ENCODE data around the gene BARX2. TPM values are rescaled to one million over a fixed set of nuclear protein-coding genes. Genes with fewer than 3 reads are reported as not detected.
"Not testable (repeated sequence)": the region's sequence is repeated elsewhere in the genome, so short reads cannot be mapped to it uniquely, and the experiment has no call there.

BARX2 gene, protein sequence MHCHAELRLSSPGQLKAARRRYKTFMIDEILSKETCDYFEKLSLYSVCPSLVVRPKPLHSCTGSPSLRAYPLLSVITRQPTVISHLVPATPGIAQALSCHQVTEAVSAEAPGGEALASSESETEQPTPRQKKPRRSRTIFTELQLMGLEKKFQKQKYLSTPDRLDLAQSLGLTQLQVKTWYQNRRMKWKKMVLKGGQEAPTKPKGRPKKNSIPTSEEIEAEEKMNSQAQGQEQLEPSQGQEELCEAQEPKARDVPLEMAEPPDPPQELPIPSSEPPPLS
- total RNA-seq (0.14 TPM), polyA plus RNA-seq (2.9 TPM)
- long read RNA-seq, donor 1 = 0 reads
- long read RNA-seq, donor 2 = 0 reads
- long read RNA-seq, donor 3 = 0 reads
- long read RNA-seq, donor 4 = 0 reads
- long read RNA-seq, donor 5 = 0 reads
- long read RNA-seq, donor 6 = 0 reads
- long read RNA-seq, donor 7, partial matches to known transcripts = 0 of 2 reads
- long read RNA-seq, donor 7, other reads (novel, unspliced or antisense) = 0 of 2 reads
- long read RNA-seq, donor 8 = 0 reads
- long read RNA-seq, donor 9 = 0 reads
- long read RNA-seq, donor 10, partial matches to known transcripts = 0 of 2 reads
- long read RNA-seq, donor 10, other reads (novel, unspliced or antisense) = 0 of 2 reads

DNA sequence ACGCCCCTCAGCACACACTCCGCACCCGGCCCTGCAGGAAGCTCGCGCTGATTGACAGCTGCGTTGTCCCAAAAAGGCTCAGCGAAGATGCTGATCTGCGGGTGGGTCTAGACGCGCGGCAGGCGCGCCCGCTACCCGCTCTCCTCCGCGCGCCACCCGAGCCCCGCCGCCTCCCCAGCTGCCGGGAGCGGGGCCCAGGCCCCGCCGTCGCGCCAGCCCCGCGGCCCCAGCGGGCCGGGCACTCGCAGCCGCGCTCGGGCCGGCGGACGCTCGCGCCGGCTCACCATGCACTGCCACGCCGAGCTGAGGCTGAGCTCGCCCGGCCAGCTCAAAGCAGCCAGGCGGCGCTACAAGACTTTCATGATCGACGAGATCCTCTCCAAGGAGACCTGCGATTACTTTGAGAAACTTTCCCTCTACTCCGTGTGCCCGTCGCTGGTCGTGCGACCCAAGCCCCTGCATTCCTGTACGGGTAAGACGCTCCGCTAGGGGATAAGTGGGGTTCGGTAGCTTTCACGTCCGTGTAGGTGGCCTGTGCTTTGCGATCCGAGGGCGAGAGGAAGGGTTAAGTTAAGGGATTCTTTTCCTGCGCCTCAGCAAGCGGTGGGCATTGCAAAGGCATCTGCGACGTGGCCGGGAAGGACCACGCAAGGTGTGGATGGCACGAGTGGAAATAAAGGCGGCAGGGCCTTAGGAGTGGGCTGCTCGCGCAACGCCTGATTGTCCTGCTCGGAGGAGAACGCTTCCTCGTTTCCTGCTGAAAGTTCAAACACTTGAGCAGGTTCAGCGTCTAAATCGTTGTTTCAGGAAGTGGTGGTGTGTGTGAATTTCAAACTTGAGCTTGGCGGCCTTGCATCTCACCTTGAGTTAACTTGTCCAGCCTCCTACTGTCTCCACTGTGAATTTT, at the start of gene BARX2:
BARX2 (plus strand) TSS at position 98 of the 907 bp plus-strand sequence; CDS start at position 286, 188 bp downstream.
- H3K9me3 ChIP-seq (ENCODE audit: control insufficient read depth in 2 of 2, insufficient read depth in 1 of 2, low read length in 1 of 2) = peaks cover 0 to 5% of the 10 kb centered on the region in 2 donors
- H3K27me3 ChIP-seq (ENCODE audit: control insufficient read depth in 2 of 2, insufficient read depth in 1 of 2, low read length in 1 of 2) = peaks cover 60 to 86% of the 10 kb centered on the region in 2 donors
- H3K36me3 ChIP-seq (ENCODE audit: control insufficient read depth in 2 of 2, insufficient read depth in 2 of 2, low read length in 1 of 2) = no peaks in the 10 kb centered on the region
- no peak within 1 kb of the TSS for H3K27ac ChIP-seq (ENCODE audit: low read depth in 1 of 2, low read length in 1 of 2)
- peak in 1 of 9 donors; percentile 35 for DNase-seq (ENCODE audit: low read depth in 6 of 9, low spot score in 9 of 9)
- WGBS = 2% methylated on average over 81 of the region's 81 CpGs
- H3K4me3 ChIP-seq (ENCODE audit: low read length in 2 of 2) = peak within 1 kb of the TSS in 1 of 2 donors; percentile 38
- H3K4me1 ChIP-seq (ENCODE audit: control insufficient read depth in 2 of 2, insufficient read depth in 2 of 2, low read length in 2 of 2) = peaks cover 3 to 20% of the 10 kb centered on the region in 2 donors

DNA sequence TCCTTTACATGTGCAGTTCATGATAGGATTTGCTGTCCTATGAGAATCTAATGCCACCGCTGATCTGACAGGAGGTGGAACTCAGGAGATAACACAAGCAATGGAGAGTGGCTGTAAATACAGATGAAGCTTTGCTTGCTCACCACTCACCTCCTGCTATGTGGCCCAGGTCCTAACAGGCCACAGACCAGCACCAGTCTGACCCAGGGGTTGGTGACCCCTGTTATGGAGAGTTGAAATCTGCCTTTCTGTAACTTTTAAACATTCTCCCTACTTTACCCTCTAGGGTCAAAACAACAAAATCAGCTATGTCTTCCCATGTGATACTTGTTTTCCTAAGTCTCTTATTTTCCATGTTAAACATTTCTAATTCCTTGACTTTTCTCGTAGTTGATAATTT, 48.7 kb upstream of the BARX2 start:
- Histone ChIP-seq H3K36me3 (ENCODE audit: control insufficient read depth in 2 of 2, insufficient read depth in 2 of 2, low read length in 1 of 2) (no peaks in the 10 kb centered on the region), H3K4me1 (ENCODE audit: control insufficient read depth in 2 of 2, insufficient read depth in 2 of 2, low read length in 2 of 2) (no peaks in the 10 kb centered on the region), H3K9me3 (ENCODE audit: control insufficient read depth in 2 of 2, insufficient read depth in 1 of 2, low read length in 1 of 2) (no peaks in the 10 kb centered on the region), H3K27ac (ENCODE audit: low read depth in 1 of 2, low read length in 1 of 2) (no peak overlapping the region), H3K4me3 (ENCODE audit: low read length in 2 of 2) (no peak overlapping the region), H3K27me3 (ENCODE audit: control insufficient read depth in 2 of 2, insufficient read depth in 1 of 2, low read length in 1 of 2) (no peaks in the 10 kb centered on the region)
- DNase-seq (ENCODE audit: low read depth in 6 of 9, low spot score in 9 of 9) = no peak
- 99% methylated on average over 2 of the region's 2 CpGs for WGBS

DNA sequence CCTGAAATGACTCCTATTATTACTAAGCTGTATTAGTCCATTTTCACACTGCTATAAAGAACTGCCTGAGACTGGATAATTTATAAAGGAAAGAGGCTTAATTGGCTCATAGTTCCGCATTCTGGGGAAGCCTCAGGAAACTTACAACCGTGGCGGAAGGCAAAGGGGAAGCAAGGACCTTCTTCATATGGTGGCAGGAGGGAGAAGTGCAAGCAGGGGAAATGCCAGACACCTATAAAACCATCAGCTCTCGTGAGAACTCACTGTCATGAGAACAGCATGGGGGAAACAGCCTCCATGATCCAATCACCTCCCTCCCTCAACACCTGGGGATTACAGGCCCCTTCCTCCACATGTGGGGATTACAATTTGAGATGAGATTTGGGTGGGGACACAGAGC, 47.9 kb upstream of the BARX2 start:
- not testable (repeated sequence) for H3K36me3 ChIP-seq (ENCODE audit: control insufficient read depth in 2 of 2, insufficient read depth in 2 of 2, low read length in 1 of 2); H3K9me3 ChIP-seq (ENCODE audit: control insufficient read depth in 2 of 2, insufficient read depth in 1 of 2, low read length in 1 of 2)
- 82% methylated on average over 4 of the region's 4 CpGs for WGBS

DNA sequence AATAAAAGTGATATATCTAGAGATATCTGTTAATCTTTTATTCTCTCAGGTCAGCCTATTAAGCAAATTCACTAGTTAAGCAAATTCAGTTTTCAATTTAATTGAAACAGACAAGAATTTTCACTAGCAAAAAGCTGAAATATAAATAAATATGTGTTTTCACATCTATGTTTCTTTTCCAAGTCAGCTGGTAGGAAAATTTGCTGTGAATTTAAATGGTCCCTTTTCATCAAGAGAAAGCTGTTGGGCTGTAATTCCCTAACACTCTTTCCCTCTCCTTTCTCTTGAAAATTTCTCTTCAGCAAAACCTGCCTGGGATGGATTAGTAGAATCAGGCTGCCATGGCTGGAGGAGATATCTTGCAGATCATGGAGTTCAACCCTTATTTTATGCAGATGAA, 46.9 kb upstream of the BARX2 start:
- Histone ChIP-seq H3K4me1 (ENCODE audit: control insufficient read depth in 2 of 2, insufficient read depth in 2 of 2, low read length in 2 of 2) (no peaks in the 10 kb centered on the region), H3K4me3 (ENCODE audit: low read length in 2 of 2) (no peak overlapping the region), H3K36me3 (ENCODE audit: control insufficient read depth in 2 of 2, insufficient read depth in 2 of 2, low read length in 1 of 2) (no peaks in the 10 kb centered on the region), H3K27ac (ENCODE audit: low read depth in 1 of 2, low read length in 1 of 2) (no peak overlapping the region), H3K27me3 (ENCODE audit: control insufficient read depth in 2 of 2, insufficient read depth in 1 of 2, low read length in 1 of 2) (no peaks in the 10 kb centered on the region), H3K9me3 (ENCODE audit: control insufficient read depth in 2 of 2, insufficient read depth in 1 of 2, low read length in 1 of 2) (no peaks in the 10 kb centered on the region)
- no peak for DNase-seq (ENCODE audit: low read depth in 6 of 9, low spot score in 9 of 9)

More for the DNA sequence above, 47.9 kb upstream of the BARX2 start:
- H3K4me3 ChIP-seq (ENCODE audit: low read length in 2 of 2); H3K27me3 ChIP-seq (ENCODE audit: control insufficient read depth in 2 of 2, insufficient read depth in 1 of 2, low read length in 1 of 2); H3K27ac ChIP-seq (ENCODE audit: low read depth in 1 of 2, low read length in 1 of 2); DNase-seq (ENCODE audit: low read depth in 6 of 9, low spot score in 9 of 9); H3K4me1 ChIP-seq (ENCODE audit: control insufficient read depth in 2 of 2, insufficient read depth in 2 of 2, low read length in 2 of 2): not testable (repeated sequence)

DNA sequence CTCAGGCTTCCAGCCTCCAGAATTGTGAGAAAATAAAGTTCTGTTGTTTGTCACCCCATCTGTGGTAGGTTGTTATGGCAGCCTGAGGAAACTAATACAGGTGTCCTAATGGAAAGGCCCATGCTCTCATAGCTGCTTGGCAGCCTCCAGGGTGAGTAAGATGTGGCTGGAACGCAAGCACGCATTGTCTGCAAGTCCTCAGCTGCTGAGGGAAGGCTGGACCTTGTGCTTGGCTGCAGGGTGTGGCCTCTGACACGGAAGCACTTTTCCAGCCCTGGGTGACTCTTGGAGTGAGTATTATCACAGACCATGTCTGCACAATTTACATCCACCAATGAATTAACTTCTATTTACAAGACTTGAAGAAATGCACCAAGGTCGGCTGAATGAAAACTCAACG, 44.4 kb upstream of the BARX2 start:
- Histone ChIP-seq H3K4me3 (ENCODE audit: low read length in 2 of 2) (no peak overlapping the region), H3K4me1 (ENCODE audit: control insufficient read depth in 2 of 2, insufficient read depth in 2 of 2, low read length in 2 of 2) (no peaks in the 10 kb centered on the region), H3K27ac (ENCODE audit: low read depth in 1 of 2, low read length in 1 of 2) (no peak overlapping the region), H3K36me3 (ENCODE audit: control insufficient read depth in 2 of 2, insufficient read depth in 2 of 2, low read length in 1 of 2) (no peaks in the 10 kb centered on the region), H3K27me3 (ENCODE audit: control insufficient read depth in 2 of 2, insufficient read depth in 1 of 2, low read length in 1 of 2) (no peaks in the 10 kb centered on the region), H3K9me3 (ENCODE audit: control insufficient read depth in 2 of 2, insufficient read depth in 1 of 2, low read length in 1 of 2) (no peaks in the 10 kb centered on the region)
- 98% methylated on average over 5 of the region's 5 CpGs for WGBS
- no peak for DNase-seq (ENCODE audit: low read depth in 6 of 9, low spot score in 9 of 9)

DNA sequence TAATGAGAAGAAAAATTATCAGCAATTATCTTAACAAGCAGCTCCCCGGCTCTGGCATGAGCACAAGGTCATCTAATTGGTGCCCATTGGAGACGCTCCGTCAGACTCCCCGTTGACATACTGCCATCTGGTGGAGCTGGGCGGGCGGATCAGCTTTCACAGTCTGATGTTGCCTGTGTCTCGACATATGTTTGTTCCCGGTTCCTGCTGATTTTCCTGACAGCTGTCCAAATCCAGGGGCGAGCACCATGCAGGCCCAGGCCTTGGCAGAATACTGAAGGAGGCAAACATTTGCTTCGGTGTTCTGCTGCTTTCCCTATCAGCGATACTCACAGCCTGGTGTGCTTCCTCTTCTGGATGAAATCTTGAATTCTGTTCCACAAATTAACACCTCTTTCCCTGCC, 43.8 kb upstream of the BARX2 start:
- no peak overlapping the region for H3K4me3 ChIP-seq (ENCODE audit: low read length in 2 of 2)
- no peaks in the 10 kb centered on the region for H3K9me3 ChIP-seq (ENCODE audit: control insufficient read depth in 2 of 2, insufficient read depth in 1 of 2, low read length in 1 of 2)
- H3K36me3 ChIP-seq (ENCODE audit: control insufficient read depth in 2 of 2, insufficient read depth in 2 of 2, low read length in 1 of 2) = no peaks in the 10 kb centered on the region
- 4% methylated on average over 11 of the region's 11 CpGs for WGBS
- H3K27me3 ChIP-seq (ENCODE audit: control insufficient read depth in 2 of 2, insufficient read depth in 1 of 2, low read length in 1 of 2) = no peaks in the 10 kb centered on the region
- H3K4me1 ChIP-seq (ENCODE audit: control insufficient read depth in 2 of 2, insufficient read depth in 2 of 2, low read length in 2 of 2) = no peaks in the 10 kb centered on the region
- peak; percentile 26 to 67 (median 42) for DNase-seq (ENCODE audit: low read depth in 6 of 9, low spot score in 9 of 9)
- H3K27ac ChIP-seq (ENCODE audit: low read depth in 1 of 2, low read length in 1 of 2) = no peak overlapping the region

DNA sequence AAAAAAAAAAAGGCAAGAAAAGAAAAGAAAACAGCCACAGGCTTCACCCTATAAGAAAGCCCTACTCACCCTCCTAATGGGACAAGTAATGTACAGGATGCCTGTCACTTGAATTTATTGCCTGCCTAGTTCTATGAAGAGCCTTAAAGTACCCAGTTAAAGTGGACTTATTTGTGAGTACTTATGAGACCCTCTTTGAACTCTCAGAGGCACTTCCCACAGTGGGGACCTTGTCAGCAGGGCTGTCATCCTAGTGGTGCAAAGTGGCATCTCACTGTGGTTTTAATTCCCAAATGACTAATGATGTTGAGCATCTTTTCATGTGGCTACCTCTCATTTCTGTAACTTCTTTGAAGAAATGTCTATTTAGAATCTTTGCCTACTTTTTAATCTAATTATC, 41.8 kb upstream of the BARX2 start:
- peak in 1 of 9 donors; percentile 23 for DNase-seq (ENCODE audit: low read depth in 6 of 9, low spot score in 9 of 9)
- Histone ChIP-seq H3K4me1 (ENCODE audit: control insufficient read depth in 2 of 2, insufficient read depth in 2 of 2, low read length in 2 of 2) (no peaks in the 10 kb centered on the region), H3K27me3 (ENCODE audit: control insufficient read depth in 2 of 2, insufficient read depth in 1 of 2, low read length in 1 of 2) (no peaks in the 10 kb centered on the region), H3K27ac (ENCODE audit: low read depth in 1 of 2, low read length in 1 of 2) (no peak overlapping the region), H3K9me3 (ENCODE audit: control insufficient read depth in 2 of 2, insufficient read depth in 1 of 2, low read length in 1 of 2) (no peaks in the 10 kb centered on the region), H3K36me3 (ENCODE audit: control insufficient read depth in 2 of 2, insufficient read depth in 2 of 2, low read length in 1 of 2) (no peaks in the 10 kb centered on the region), H3K4me3 (ENCODE audit: low read length in 2 of 2) (no peak overlapping the region)

DNA sequence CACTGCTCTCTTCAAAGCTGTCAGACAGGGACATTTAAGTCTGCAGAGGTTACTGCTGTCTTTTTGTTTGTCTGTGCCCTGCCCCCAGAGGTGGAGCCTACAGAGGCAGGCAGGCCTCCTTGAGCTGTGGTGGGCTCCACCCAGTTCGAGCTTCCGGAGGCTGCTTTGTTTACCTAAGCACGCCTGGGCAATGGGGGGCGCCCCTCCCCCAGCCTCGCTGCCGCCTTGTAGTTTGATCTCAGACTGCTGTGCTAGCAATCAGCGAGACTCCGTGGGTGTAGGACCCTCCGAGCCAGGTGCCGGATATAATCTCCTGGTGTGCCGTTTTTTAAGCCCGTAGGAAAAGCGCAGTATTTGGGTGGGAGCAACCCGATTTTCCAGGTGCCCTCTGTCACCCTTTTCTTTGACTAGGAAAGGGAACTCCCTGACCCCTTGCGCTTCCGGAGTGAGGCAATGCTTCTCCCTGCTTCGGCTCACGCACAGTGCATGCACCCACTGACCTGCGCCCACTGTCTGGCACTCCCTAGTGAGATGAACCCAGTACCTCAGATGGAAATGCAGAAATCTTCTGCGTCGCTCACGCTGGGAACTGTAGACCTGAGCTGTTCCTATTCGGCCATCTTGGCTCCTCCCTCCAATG, 31.2 kb upstream of the BARX2 start:
- peak in 2 of 9 donors; percentile 13 to 75 for DNase-seq (ENCODE audit: low read depth in 6 of 9, low spot score in 9 of 9)
- not testable (repeated sequence) for H3K9me3 ChIP-seq (ENCODE audit: control insufficient read depth in 2 of 2, insufficient read depth in 1 of 2, low read length in 1 of 2); H3K27ac ChIP-seq (ENCODE audit: low read depth in 1 of 2, low read length in 1 of 2); H3K4me1 ChIP-seq (ENCODE audit: control insufficient read depth in 2 of 2, insufficient read depth in 2 of 2, low read length in 2 of 2); H3K36me3 ChIP-seq (ENCODE audit: control insufficient read depth in 2 of 2, insufficient read depth in 2 of 2, low read length in 1 of 2); H3K27me3 ChIP-seq (ENCODE audit: control insufficient read depth in 2 of 2, insufficient read depth in 1 of 2, low read length in 1 of 2); H3K4me3 ChIP-seq (ENCODE audit: low read length in 2 of 2)
- WGBS = 95% methylated on average over 23 of the region's 23 CpGs

All from thymus (tissue), 14 donors.